DMS79 treated with DMSO at 0.1 percent for 48 hours (cell line): Measurements from ENCODE around the gene MARCO.

Experiments
- DNase-seq: peaks from one replicate; lab custom pipeline; 2025; lab: John Stamatoyannopoulos, UW

Gene MARCO, protein sequence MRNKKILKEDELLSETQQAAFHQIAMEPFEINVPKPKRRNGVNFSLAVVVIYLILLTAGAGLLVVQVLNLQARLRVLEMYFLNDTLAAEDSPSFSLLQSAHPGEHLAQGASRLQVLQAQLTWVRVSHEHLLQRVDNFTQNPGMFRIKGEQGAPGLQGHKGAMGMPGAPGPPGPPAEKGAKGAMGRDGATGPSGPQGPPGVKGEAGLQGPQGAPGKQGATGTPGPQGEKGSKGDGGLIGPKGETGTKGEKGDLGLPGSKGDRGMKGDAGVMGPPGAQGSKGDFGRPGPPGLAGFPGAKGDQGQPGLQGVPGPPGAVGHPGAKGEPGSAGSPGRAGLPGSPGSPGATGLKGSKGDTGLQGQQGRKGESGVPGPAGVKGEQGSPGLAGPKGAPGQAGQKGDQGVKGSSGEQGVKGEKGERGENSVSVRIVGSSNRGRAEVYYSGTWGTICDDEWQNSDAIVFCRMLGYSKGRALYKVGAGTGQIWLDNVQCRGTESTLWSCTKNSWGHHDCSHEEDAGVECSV

DNA sequence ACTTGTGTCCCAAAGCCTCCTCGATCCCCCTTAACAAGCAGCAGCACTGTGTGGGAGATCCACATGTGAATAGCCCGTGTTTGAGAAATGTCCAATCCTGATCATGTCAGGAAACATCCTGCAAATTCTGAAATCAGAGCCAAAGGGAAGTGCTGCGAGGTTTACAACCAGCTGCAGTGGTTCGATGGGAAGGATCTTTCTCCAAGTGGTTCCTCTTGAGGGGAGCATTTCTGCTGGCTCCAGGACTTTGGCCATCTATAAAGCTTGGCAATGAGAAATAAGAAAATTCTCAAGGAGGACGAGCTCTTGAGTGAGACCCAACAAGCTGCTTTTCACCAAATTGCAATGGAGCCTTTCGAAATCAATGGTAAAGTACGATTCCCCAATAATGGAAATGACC, at the start of gene MARCO:
TSS of gene MARCO (plus strand) at position 164 of the 400 bp plus-strand sequence. CDS start at position 271, 107 bp downstream.
- DNase-seq: no peak

DNA sequence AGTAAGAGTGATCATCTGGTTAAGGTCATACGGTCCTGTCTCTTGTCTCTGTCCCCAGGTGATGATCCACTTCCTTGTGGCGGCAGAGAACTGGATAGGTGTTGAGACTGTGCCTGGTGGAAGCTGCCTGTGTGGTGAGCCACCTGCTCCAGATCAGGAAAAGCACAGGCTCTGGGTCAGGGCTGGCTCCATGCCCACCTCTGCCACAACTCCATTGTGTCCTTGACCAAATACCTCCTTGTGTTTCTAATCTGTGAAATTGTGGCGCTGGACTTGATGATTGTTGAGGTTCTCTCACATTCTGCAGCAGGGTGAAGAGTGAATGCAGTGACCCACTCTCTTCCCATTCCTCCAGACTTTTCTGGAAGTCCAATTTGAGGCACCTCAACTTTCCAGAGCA, 48.9 kb upstream of the MARCO start:
- no peak for DNase-seq

DNA sequence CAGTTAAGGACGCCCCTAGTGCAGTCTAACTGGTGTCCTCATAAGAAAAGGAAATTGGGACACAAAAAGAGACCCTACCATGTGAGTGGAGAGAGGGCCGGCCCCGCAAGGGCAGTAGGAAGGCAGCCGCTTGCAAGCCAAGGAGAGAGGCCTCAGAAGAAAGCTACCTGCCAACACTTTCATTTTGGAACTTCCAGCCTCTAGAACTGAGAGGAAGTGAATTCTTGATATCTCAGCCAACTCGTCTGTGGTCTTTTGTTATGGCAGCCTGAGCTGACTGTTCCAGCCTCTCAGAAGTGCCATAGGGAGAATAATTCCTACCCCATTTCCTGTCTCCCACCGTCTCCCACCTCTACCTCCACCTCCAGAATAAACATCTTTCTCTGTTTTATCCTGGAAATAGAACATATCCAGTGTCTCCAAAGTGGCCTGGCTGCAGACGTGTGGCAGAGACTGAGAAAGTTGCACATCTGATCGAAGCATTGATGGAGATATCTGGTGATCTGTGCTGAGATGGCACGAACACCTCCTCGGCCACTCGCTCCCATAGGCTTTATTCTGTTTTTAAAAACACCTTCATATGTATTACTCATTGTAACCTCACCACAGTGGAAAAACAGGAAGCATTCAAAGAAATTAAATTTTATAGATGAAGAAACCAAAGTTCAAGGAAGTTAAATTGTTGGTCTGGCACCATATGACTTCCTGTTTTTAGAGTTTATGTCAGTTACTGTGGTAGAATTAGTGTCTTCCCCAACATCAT, 39.5 kb upstream of the MARCO start:
- no peak for DNase-seq

DNA sequence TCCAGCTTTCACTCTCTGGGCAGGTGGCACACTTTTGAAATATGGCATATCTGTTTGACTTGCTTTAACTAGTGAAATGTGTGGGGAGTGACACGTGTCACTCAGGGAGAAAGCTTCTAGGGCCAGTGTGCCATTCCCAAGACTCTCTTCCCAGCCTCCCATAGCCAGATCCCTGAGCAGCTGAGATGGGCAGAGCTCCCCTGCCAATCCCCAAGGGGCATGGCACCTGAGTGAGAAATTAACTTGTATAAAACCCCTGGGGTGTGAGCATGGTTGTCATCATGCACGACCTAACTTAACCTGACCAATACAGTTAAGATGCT, 39.0 kb upstream of the MARCO start:
- no peak for DNase-seq

DNA sequence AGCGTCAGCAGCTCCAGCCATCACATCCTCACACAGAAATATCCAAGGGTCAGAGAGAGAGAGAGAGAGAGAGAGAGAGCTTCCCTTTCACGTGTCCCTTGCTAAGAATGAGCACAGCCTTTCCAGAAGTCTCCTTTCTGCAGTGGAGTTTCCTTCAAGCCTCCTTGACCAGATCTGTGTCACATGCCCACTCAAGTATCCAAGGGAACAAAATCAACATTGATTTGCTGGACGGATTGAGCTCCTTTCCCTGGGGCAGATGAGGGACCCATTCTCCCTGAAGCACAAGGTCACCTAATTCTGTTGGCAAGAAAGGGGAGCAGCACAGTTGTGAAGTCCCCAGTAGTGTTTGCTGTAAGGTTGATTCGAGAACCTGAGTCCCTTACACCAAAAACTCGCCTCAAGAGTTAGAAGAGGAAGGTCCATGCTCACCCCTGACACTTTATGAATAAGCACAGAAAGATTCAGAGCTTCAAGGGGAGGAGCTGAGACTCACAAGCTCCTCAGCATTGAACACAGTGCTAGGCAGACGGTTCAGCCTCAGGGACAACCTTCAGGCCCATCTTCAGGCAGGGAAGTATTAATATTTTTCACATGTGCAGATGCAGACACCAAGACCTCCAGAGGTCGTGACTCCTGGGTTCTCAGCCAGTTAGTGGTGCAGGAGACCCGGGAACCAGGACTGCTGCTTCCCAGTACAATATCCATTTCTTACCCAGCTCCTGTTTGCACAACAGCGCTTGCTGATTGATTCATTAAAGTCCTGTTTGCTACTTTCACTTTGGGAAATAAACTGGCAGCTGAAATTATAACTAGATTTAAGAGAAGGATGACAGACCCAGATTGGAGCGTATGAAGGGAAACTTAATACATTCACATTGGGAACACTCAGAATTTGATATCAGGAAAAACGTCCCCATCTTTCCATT, 38.2 kb upstream of the MARCO start:
- no peak for DNase-seq

DNA sequence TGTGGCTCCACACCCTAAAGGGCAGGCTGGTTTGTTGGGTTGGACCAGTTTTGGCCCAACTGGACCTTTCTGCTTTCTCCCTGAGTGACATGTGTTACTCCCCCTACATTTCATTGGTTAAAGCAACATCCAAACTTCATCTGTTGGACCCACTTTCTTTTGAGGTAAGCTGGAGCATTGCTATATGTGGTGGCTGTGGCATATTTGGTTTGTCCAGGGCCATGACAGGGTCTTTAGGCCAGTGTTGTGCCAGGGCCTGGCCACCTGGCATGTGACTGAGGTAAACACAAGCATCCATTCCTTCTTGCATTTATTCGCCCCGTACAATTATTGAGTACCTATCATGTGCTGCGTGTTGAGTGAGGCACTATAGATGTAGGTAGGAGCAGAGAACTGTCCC, 36.8 kb upstream of the MARCO start:
- no peak for DNase-seq

DNA sequence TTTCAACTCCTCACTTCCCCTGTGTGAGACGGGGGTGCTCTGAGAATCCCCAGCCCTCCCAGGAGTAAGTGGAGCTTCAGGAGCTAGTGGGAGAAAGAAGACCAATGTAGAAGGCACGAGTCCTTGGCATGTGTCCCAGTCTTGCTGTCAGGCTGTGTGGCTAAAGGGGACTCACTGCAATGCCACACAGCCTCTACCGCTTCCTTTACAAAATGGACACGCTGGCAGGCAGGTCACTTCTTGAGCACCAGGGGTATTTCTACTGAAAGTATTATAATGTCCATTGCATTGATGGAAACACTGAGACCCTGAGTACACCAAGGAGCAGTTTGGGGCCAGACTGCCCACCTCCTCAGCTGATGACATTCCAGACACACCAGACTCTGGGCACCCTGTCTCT, 35.8 kb upstream of the MARCO start:
- DNase-seq: no peak

DNA sequence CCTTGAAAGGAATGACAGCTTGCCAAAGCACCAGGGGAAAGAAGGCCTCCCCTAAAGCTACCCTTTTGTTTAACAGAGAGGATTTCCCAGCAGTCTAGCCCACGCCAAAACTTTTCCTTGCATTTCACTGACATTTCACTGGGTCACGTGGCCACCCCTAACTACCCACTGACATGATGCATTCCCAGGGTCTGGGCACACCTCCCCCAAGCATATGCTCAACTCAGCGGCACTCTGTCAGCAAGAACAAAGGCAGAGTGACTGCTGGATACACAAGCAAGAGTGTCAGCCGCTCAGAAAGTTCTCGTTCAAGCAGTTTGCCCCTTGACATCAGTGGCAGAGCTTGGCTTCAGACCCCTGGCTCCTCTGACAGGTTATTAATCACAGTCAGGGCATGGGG, 34.2 kb upstream of the MARCO start:
- no peak for DNase-seq

DNA sequence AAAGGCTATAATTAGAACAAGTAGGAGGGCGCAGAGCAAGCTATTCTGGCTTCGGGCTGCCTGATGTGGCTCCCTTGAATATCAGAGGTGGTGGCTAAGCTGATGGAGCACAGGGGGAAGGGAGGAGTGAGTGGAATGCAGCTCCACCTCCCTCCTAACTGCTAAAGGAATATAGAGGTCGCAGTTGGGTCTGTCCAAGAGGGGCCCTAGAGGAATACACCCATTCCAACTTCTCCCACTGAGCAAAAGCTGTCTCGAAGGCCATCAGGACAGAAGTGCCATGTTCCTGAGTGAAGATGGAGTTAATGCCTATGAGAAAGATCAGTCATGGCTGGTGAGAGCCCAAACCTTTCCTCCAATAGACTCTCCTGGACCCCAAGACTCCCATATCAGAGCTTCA, 32.8 kb upstream of the MARCO start:
- DNase-seq: no peak

DNA sequence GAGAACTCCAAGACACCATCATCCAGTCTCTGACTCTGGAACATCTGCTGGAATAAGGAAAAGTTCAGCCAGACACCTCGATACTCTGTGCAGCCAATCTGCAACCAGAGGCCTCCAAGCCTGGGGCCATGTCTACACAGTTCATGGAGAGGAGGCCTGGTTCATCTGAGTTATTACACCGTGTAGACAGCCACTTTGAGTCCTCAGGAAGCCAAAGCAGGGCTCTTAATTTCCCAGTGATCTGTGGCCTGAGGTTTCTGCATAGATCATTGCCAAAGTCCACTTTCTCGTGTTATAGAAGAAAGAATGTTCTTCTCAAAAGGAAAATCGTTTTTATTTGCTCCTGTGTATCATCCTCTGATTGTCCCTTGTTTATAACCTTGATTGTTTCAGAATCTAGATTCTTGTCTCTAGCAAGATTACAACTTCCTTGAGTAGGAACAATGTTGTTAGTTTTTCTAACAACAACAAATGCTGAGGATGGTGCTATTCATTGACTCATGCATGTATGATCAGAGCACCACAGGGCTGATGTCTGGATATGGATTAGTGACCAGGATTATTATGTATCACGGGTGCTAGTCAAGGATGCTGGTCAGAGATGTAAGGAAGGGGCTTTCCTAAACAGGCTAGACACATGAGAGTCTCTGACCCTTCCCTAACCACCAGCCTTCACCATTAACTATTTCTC, 30.7 kb upstream of the MARCO start:
- no peak for DNase-seq

DNA sequence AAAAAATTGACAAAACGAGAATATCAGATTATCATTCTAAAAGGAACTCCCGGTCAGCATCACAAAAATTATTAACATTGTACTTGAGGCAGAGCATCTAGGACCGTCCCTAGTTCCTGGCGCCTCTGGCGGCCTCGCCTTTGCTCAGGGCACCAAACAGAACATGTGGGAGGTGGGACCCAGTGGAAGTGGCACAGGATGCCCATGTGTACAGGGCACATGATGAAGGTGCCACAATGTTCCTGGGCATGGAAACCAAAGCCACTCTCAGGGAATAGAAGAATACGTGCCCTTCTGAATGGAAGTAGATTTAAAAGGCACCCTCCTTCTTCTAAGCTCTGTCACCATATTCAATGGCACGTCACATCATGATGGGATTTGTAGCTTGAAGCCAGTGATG, 30.1 kb upstream of the MARCO start:
- DNase-seq: no peak

DNA sequence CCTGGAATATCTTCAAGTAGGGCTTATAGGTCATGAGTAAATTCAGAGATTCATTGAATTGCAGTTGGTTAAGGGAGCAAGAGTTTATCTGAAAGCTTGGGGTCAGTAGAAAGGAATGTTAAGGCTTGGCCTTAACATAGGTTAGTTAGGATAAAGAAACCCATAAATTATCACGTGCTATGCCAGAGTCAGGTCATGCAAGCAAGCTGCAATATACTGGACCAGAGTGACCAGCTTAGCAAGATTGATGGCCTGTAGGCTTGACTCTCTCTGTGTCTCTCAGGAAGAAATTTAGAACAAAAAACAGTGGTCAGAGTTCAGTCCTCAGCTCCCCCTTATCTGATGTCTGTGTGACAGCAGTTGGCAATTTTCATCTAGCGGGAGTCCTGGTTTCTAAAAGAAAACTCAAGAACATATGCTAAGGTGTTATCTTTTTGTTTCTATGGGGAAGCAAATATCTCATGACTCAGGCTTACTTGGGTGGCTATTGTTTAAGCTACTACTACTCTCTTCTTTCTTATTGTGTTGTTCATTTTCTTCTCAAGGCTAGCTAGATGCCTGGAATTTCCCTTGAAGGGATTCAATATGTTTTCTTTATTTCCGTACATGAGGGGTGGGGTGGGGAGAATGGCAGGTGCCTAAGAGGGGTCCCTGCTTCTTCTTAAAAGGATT, 28.7 kb upstream of the MARCO start:
- DNase-seq: no peak

DNA sequence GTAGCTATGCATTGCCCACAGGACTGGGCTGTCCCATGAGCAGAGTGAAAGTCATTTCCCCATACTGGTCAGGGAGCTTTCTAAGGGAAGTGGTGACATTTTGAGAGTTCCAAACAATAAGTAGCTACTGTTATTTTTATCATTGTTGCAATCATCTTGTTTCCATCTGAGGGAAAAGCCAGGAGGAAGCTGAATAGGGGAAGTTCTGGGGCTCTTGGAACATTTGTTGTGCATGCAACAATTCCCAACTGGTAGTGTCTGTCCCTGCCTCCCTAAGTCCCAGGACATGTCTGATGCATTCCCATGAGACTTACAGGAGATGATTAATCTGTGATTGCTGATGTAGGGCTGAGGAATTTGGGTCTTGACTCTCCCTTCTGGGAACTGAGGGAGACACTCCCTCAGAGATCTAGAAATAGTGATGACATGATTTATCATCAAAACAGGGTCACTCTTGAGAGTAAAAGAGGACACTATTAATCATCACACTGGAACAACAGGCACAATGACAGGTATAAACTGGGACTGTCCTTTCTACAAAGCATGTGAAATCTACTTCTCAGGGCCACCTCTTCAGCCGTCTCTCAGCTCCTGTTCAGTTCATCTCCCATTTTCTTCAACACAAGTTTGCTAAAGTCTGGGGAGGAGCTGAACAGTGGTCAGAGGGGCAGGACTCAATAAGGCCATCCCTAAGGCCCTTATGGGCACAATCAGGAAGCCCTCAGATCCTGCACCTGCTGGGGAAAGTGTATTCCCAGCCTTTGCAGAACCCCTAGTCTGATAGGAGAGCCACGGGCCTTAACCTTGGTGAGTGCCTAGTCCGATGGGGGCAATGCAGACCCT, 28.0 kb upstream of the MARCO start:
- no peak for DNase-seq

DNA sequence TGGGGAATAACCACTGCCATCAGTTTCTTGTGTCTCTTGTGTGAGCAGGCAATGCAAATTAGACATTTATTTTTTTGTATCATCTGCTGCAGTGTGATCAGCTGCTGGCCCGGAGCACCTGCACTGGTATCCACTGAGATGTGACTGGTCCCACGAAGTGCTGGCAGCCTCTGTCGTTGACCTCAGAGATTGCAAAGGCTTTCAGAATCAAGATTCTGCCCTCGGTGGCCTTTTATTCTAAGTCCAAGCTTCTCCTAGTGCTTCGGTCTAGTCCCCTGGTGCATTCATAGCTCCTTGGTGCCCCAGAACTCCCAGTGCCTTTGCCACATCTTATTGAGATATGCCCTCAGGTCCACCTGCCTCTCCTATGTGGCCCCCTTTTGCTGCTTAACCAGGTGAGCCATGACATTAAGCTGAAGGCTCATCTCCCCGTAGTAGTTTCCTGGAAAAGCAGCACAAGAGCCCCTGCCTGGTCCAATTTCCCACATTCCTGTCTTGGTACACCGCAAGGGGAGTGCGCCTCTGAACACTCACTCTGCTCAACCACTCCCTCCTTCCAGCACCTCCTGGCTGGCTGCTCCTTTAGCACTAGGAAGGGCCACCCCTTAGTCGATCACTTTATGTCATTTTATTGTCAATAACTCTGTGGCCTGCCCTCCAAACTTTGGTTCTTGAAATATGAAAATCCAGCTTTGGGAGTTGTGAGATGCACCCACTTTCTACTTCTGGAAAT, 27.1 kb upstream of the MARCO start:
- no peak for DNase-seq

DNA sequence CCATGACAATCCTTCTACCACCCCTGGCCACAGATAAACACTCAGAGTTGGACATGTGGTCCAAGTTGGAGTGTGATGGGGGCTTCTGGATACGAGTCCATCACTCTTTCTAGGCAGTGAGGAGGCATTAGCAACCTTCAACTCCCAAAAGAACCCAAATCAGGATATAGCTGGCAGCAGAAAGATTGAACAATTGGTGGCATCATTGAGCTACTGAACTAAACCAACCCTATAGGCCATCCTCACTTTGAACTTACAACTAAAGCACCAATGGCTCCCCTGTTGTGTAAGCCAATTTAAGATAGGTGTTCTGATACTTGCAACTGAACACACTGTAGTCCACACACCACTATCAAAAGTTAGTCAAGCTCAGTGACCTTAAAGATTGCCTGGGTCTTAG, 24.0 kb upstream of the MARCO start:
- no peak for DNase-seq

DNA sequence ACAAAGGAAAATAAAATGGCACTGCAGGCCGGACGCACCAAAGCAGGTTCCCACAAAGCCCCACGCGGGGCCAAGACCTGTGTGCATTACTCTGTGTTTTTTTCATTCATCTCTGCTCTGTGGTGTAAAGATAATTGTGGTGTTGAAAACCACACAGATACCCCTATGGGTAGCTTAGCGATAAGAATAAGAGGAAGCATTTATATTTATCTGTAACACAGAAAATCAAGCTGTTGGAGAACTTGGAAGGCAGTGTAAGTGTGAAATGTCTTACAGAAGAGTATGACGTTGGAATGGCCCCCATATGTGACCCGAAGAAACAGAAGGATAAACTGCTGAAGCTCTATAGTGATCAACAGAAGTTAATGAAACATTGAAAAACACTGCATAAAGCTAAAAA, 20.3 kb upstream of the MARCO start:
- no peak for DNase-seq

DNA sequence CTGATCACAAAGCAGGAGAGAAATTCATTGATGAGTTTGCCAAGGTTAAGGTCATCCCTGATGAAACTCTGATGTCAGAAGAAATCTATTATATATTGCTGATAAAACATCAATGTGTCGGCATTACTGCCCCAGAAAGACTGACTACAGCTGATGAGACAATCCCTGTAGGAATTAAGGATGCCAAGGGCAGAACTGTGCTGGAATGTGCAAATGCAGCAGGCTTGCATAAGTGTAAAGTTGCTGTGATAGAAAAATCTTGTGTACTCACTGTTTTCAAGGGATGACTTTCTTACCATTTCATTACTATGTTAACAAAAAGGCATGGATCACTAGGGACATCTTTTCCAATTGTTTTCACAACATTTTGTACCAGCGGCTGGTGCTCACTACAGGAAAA, 19.7 kb upstream of the MARCO start:
- DNase-seq: no peak

DNA sequence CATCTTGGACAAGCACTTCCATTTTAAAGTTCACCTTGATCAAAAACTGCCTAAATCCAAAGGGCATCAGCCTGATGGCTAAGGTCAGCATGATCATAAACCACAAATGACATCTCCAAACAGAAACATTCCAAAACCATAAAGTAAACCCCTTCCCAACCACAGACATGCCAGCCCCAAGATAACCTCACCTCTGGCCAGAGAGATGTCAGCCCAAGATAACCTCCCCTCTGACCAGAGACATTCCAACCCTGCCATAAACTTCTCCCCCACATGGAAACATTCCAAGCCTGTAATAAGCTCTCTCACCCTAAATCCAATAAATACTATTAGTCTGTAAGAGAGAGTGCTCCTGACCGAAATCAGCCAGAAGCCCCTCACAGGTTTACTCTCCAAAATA, 18.6 kb upstream of the MARCO start:
- no peak for DNase-seq

DNA sequence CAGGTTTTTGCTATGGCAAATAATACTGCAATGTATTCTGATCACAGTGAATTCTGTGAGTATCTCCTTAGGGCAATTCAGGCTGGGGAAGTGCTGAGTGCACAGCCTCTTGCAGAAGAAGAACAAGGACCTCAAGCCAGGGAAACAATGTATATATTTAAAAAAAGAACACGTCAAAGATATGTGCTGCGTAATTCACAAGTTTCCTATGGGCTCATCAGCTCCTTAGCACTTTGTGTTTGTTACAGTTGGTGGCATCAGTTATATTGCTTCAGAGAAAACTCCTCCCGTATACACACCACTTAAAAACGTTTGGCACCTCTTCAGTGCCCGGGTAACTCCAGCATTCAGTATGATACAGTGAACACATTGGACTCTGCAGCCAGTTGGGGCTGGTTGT, 16.5 kb upstream of the MARCO start:
- DNase-seq: no peak

DNA sequence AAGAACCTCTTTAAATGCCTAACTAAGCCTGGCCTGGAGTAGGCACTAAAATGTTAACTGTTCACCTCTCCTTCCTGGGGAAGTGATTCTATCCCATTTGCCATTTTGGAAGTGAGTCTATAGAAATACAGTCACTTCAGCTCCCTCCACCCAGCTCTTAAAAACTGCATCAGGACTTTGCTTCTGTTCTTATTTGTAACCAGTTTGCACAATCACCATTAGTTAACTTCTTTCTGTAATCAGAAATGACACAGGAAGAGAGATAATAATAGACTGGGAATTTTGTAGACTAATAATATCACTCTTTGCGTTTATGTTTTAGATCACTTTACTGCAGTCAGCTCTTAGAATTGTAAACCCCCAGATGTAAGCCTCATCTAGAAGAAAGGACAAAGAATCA, 16.0 kb upstream of the MARCO start:
- no peak for DNase-seq
